Uterus (tissue), 4 donors: ENCODE results near the gene RAD51D. TPM values are rescaled to one million over a fixed set of nuclear protein-coding genes. Genes with fewer than 3 reads are reported as not detected.
"Not testable (repeated sequence)": the region's sequence is repeated elsewhere in the genome, so short reads cannot be mapped to it uniquely, and the experiment has no call there.

Source experiments
- DNase-seq, 2 donors: peaks; one replicate each; pipeline ENCODE4 v3.0.0-alpha.2; 2019 to 2020
- H3K27ac ChIP-seq, 2 donors: fragments of 200-600 bp; sonication (generic); 1 replicate in 1 of 2; 2 replicates in 1 of 2; pipeline ENCODE4 v1.5.1; 2016 to 2018
- H3K27me3 ChIP-seq, 2 donors: fragments of 200-600 bp; sonication (generic); one replicate each; pipeline ENCODE4 v1.5.1; 2018 to 2019; ENCODE audit warnings: control low read depth in 1 of 2
- H3K36me3 ChIP-seq, 2 donors: fragments of 200-600 bp; sonication (generic); one replicate each; pipeline ENCODE4 v1.5.1; 2019; ENCODE audit warnings: control low read depth in 1 of 2
- H3K4me1 ChIP-seq, 2 donors: fragments of 200-600 bp; sonication (generic); one replicate each; pipeline ENCODE4 v1.5.1; 2018 to 2019; ENCODE audit warnings: control low read depth in 1 of 2
- H3K4me3 ChIP-seq, 2 donors: fragments of 200-600 bp; sonication (generic); 1 replicate in 1 of 2; 2 replicates in 1 of 2; pipeline ENCODE4 v1.5.1; 2018 to 2019; ENCODE audit warnings: mild to moderate bottlenecking in 1 of 2
- H3K9me3 ChIP-seq, 2 donors: fragments of 200-600 bp; sonication (generic); one replicate each; pipeline ENCODE4 v1.5.1; 2019; ENCODE audit warnings: control low read depth in 1 of 2
- POLR2A ChIP-seq, 2 donors: fragments of 450-650 bp; IDR thresholded peaks; one replicate each; pipeline ENCODE4 v1.6.1; 2016; ENCODE audit warnings: antibody characterized with exemption in 2 of 2, mild to moderate bottlenecking in 1 of 2, moderate library complexity in 1 of 2
- intact Hi-C: fragments of 100-400 bp; cut with DNase I; formaldehyde crosslinking; loops from one replicate; pipeline ENCODE4 v1.15.1; 2023; ENCODE audit warnings: low total_unique reads
- total RNA-seq, 4 donors: library from RNA; depleted of rRNA in 3 of 4; stranded (reverse); fragments of >200 nt in 3 of 4; gene quantifications; one replicate each; pipeline versions ENCODE4 v1.1.0 to v1.2.4, GENCODE V29; 2014 to 2023
- TF ChIP-seq, protein P1 (sequence below), 4 experiments: fragments of 200-600 bp in 2 of 4; fragments of 450-650 bp in 2 of 4; sonication (generic) in 2 of 4; IDR thresholded peaks; one replicate each; pipeline ENCODE4 v1.5.1; 2016 to 2019; ENCODE audit warnings: antibody characterized with exemption in 4 of 4, mild to moderate bottlenecking in 2 of 4, moderate library complexity in 1 of 4
- donor health status: DM: yes; HTN: yes; CAD: no.

Gene RAD51D
- total RNA-seq, 4 donors from 2014 or later = 0.29 to 17.4 (median 7.6) TPM

DNA sequence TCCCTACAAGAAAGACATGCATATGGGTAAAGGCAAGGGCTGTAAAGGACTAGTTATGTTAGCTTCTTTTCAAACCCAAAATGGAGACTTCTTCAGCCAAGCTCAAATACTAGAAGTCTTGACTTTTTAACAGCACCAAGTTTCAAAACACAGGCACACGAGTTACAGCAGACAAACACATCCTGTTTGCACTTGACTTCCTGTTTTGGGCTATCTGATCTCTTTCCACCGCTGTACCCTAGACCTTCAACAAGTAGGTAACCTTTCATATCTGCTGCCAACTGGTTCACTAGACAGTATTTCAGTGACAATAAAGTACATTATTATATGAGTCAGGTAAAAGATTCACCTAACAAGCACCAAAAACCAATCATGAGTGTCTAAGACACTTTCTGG is 68.5 kb downstream of the RAD51D start:
- Histone ChIP-seq H3K4me3 (no peak overlapping the region), H3K4me1 (no peaks in the 10 kb centered on the region), H3K27ac (peak overlapping the region in 1 of 2 donors; percentile 39), H3K36me3 (no peaks in the 10 kb centered on the region), H3K9me3 (no peaks in the 10 kb centered on the region), H3K27me3 (no peaks in the 10 kb centered on the region)
- intact Hi-C loops = no loop called here
- no peak for TF ChIP-seq POLR2A (IDR thresholded peaks at IDR 0.05)
- TF ChIP-seq, protein P1, sequence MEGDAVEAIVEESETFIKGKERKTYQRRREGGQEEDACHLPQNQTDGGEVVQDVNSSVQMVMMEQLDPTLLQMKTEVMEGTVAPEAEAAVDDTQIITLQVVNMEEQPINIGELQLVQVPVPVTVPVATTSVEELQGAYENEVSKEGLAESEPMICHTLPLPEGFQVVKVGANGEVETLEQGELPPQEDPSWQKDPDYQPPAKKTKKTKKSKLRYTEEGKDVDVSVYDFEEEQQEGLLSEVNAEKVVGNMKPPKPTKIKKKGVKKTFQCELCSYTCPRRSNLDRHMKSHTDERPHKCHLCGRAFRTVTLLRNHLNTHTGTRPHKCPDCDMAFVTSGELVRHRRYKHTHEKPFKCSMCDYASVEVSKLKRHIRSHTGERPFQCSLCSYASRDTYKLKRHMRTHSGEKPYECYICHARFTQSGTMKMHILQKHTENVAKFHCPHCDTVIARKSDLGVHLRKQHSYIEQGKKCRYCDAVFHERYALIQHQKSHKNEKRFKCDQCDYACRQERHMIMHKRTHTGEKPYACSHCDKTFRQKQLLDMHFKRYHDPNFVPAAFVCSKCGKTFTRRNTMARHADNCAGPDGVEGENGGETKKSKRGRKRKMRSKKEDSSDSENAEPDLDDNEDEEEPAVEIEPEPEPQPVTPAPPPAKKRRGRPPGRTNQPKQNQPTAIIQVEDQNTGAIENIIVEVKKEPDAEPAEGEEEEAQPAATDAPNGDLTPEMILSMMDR (IDR thresholded peaks at IDR 0.05) = no peak
- DNase-seq = no peak

DNA sequence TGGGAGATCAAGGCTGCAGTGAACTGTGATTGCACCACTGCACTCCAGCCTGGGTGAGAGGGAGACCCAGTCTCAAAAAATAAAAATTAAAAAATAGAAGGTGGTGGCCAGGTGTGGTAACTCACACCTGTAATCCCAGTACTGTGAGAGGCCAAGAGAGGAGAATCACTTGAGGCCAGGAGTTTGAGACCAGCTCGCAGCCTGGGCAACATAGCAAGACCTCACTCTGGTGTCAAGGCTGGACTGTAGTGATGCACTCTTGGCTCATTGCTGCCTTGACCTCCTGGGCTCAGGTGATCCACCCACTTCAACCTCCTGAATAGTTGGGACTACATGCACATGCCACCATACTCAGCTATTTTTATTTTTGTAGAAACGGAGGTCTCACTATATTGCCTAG is 69.5 kb downstream of the RAD51D start:
- no peak for DNase-seq
- intact Hi-C loops = no loop called here
- Histone ChIP-seq H3K36me3 (no peaks in the 10 kb centered on the region), H3K27me3 (no peaks in the 10 kb centered on the region), H3K4me1 (no peaks in the 10 kb centered on the region), H3K4me3 (no peak overlapping the region), H3K9me3 (no peaks in the 10 kb centered on the region), H3K27ac (no peak overlapping the region)
- TF ChIP-seq, protein P1 (IDR thresholded peaks at IDR 0.05) = no peak
- TF ChIP-seq POLR2A (IDR thresholded peaks at IDR 0.05) = no peak

DNA sequence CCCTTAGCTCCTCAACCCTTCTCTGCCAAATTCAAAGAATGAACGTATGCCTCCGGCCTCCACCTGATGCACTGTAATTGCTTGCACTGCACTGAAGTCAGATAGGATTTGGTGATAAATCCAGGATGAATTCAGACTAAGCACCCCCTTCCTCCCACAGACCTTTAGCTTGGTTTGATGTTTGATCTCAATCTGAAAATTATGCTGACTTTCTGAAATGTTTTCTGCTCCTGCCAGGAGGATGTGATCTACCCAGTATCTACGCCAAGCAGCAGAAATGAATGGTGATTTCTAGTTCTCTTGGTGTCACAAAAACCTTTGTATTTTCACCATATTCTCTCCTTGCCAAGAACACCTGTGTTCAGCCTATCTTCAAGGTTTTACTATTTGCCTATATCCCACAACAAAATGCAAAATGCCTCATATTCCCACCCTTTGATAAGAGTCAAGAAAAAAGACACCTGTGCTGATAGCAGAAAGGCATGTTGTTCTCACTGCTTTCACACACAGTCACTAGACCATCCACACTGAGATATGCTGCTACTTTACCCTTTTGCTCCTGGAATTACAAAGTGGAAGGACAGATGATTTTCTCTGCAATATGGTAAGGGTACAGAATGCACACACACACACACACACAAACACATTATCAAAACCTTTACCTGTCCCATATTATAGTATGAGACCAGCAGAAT is 70.8 kb downstream of the RAD51D start:
- no peak for TF ChIP-seq POLR2A (IDR thresholded peaks at IDR 0.05)
- TF ChIP-seq, protein P1 (IDR thresholded peaks at IDR 0.05) = no peak
- no peak for DNase-seq
- Histone ChIP-seq H3K4me3 (no peak overlapping the region), H3K27me3 (no peaks in the 10 kb centered on the region), H3K27ac (no peak overlapping the region), H3K9me3 (no peaks in the 10 kb centered on the region), H3K36me3 (no peaks in the 10 kb centered on the region), H3K4me1 (no peaks in the 10 kb centered on the region)
- intact Hi-C loops = no loop called here

DNA sequence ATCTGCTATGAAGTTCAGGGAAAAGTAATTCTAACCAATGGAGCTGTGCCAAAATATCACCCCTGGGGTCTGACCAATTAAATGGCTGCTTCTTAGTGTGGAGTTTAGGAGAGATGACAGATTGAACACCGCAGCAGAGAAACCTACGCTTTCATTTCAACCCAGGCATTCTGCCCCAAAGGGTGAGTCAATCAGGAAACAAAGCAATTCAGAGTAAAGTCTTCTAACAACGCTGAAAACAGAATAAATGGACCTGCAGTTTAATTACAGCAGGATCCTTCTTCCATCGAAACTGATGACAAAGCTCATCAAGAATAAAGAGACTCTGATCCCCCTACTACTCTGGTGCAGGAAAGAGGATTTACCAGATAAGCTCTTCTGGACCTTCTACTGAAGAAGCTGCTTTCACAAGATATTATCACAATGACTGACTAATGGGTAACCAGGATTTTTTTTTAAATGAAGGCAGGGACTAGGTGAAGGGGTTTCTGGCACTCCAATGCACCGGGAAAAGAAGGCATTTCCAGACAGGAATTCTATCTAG is 72.8 kb downstream of the RAD51D start:
- no peak overlapping the region for H3K27ac ChIP-seq
- intact Hi-C loops = no loop called here
- TF ChIP-seq, protein P1 (IDR thresholded peaks at IDR 0.05) = no peak
- TF ChIP-seq POLR2A (IDR thresholded peaks at IDR 0.05) = no peak

DNA sequence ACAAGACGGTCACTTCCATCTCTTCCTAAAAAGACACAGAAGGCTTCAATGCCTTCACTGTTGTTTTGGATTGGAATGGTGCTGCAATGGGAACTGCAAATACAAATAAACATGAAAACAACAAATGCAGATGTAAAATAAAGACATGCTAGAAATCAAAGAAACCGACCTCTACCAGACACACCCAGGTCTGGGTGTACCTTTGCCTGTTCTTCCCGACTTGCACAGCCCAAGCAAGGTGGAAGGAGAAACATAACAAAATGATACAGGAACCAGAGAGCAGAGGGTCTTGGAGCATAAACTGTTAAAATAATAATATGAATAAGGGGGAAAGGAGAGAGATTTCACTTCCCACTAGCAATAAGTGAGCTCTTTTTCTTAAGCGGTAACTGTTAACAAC is 73.4 kb downstream of the RAD51D start:
- Histone ChIP-seq H3K27ac (no peak overlapping the region), H3K4me3 (no peak overlapping the region), H3K36me3 (no peaks in the 10 kb centered on the region), H3K9me3 (no peaks in the 10 kb centered on the region), H3K4me1 (no peaks in the 10 kb centered on the region), H3K27me3 (no peaks in the 10 kb centered on the region)
- intact Hi-C loops = no loop called here
- TF ChIP-seq, protein P1 (IDR thresholded peaks at IDR 0.05) = no peak
- TF ChIP-seq POLR2A (IDR thresholded peaks at IDR 0.05) = no peak
- DNase-seq = no peak

More for the DNA sequence above, 72.8 kb downstream of the RAD51D start:
- no peaks in the 10 kb centered on the region for H3K4me1 ChIP-seq
- H3K9me3 ChIP-seq = no peaks in the 10 kb centered on the region
- no peak for DNase-seq
- no peaks in the 10 kb centered on the region for H3K36me3 ChIP-seq
- H3K27me3 ChIP-seq = no peaks in the 10 kb centered on the region
- no peak overlapping the region for H3K4me3 ChIP-seq

DNA sequence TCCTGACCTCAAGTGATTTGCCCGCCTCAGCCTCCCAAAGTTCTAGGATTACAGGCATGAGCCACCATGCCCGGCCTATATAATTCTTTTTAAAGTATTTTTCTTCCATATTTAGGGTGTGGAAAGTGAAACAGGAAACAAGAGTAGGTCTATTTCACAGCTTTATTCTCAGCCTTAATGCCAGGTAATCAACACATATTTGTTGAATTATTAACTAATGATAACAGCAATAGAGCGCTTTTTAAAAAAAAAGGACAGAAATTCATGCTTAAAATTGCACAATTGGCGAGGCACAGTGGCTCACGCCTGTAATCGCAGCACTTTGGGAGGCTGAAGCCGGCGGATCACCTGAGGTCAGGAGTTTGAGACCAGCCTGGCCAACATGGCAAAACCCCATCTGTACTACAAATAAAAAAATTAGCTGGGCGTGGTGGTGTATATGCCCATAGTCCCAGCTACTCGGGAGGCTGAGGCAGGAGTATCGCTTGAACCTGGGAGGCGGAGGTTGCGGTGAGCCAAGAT is 74.1 kb downstream of the RAD51D start:
- H3K4me3 ChIP-seq, H3K27me3 ChIP-seq, H3K27ac ChIP-seq, DNase-seq, intact Hi-C loops, H3K36me3 ChIP-seq, H3K4me1 ChIP-seq, H3K9me3 ChIP-seq: not testable (repeated sequence)
